GM19238 (cell line): ENCODE results near the gene CADPS2.

Experiments used
- DNase-seq: peaks from one replicate; pipeline ENCODE4 v3.0.0; 2011; ENCODE audit warnings: low spot score; ENCODE audit not compliant: insufficient read length

Gene CADPS2

GRCh38 chr7:122535086-122535485 lies 351.2 kb downstream of the CADPS2 start:
- no peak for DNase-seq

GRCh38 chr7:122532406-122533269 lies 353.6 kb downstream of the CADPS2 start:
- no peak for DNase-seq

GRCh38 chr7:122528879-122529481 lies 357.3 kb downstream of the CADPS2 start:
- DNase-seq = no peak

- DNase-seq = no peak
Measured at GRCh38 chr7:122525355-122525754, 360.9 kb downstream of the CADPS2 start.

- DNase-seq = no peak
Measured at GRCh38 chr7:122521767-122522166, 364.5 kb downstream of the CADPS2 start.

GRCh38 chr7:122520971-122521555 lies 365.2 kb downstream of the CADPS2 start:
- no peak for DNase-seq

GRCh38 chr7:122518488-122518887 lies 367.8 kb downstream of the CADPS2 start:
- DNase-seq = no peak

GRCh38 chr7:122517576-122517975 lies 368.7 kb downstream of the CADPS2 start:
- no peak for DNase-seq

- no peak for DNase-seq
Measured at GRCh38 chr7:122515404-122515803, 370.9 kb downstream of the CADPS2 start.

DNA sequence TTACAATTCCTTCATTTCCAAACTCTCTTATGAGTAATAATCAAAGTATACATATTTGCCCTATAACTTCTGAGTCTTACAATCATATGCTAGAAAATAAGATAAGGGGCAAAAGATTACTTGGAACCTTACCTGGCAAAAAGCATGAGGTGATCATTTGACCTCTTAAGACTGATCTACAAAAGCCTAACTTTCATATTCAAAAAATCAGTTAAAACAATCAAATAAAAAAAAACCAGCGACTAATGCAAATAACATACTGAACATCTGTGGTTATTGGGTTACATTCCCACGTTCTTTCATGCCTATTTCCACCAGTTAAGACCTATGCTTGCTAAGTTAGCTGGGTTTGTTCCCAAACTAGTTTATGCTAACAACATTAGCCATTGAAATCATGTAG lies 375.0 kb downstream of the CADPS2 start:
- no peak for DNase-seq

- DNase-seq = no peak
Measured at GRCh38 chr7:122507591-122507990, 378.7 kb downstream of the CADPS2 start.

- DNase-seq = no peak
Measured at GRCh38 chr7:122492007-122492406, 394.3 kb downstream of the CADPS2 start.

GRCh38 chr7:122488241-122488640 lies 398.0 kb downstream of the CADPS2 start:
- DNase-seq = no peak

DNA sequence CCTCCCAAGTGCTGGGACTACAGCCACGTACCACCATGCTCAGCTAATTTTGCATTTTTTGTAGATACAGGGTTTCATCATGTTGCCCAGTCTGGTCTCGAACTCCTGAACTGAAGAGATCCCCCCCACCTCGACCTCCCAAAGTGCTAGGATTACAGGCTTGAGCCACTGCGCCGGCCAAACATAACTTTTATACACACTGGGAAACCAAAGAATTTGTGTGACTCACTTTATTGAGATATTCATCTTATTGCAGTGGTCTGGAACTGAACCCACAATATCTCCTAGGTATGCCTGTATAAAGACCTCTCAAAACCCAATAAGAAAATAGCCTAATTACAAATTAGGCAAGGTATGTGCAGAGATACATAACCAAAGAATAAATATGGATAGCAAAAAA lies 399.1 kb downstream of the CADPS2 start:
- no peak for DNase-seq

GRCh38 chr7:122485856-122486255 lies 400.4 kb downstream of the CADPS2 start:
- no peak for DNase-seq

DNA sequence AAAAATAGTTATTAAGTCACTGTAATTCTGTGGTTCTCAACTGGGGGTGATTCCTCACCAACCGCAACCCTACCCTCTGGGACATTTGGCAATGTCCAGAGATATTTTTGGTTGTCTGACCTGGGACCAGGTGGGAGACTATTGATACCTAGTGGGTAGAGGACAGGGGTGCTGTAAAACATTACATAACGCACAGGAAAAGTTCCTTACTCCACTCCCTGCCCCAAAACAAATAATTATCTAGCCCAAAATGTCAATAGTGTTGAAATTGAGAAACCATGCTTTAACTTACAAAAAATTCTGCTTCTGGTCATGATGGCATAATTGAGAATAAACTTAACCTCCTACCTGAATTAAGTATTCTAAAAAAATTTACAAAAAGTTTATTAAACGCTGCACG lies 404.0 kb downstream of the CADPS2 start:
- no peak for DNase-seq

GRCh38 chr7:122470859-122471258 lies 415.4 kb downstream of the CADPS2 start:
- DNase-seq = no peak

DNA sequence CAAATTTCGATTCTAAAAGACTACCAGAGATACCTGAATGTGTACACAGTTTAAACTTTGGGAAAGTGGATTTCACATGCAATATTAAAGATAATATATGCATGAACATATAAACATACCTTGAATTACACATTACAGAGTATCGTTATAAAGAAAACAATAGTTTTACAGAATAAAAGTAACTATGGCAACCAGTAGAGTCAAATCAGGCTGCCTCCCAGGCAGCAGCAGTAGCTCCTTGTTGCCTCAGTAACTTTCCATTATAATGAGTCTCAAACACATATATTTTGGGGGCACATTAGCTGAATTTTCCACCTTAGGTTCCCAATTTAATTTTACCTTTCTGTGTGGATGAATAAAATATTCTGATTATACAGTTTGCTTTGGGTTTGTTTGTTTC lies 417.3 kb downstream of the CADPS2 start:
- DNase-seq = no peak

DNA sequence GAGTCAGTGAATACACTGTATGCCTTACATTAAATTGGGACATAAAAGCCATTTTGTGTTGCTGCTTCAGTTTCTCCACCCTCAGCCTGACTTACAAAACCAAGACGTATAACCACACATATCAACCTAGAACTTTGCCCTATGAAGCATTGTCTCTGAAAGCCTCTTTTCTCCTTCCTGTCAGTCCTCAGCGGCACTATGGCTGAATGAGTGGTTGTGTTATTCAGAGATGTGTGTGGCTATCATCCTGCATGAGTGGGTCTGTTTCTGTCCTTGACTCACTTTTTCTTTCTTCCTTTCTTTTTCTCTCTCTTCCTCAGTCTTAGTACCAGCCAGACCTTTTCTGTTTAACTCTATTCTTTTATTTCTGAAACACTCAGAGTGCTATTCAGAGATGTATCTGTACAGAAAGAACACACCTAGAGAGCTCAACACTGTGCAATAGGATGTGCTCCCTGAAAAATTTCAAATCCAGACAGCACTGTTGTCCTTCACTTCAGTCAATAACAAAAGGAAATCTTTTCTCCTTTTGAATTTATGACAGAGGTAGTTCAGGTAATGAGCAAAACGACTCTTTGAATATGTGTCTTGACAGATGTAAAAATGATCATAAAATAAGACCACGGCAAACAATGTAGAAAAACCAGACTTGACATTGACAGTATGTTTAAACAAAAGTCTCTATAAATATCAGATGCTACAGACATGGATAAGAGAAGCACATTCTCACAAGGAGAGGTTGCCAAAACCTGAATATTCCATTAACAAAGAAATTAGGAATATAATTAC lies 418.4 kb downstream of the CADPS2 start:
- no peak for DNase-seq

GRCh38 chr7:122465296-122465695 lies 421.0 kb downstream of the CADPS2 start:
- DNase-seq = no peak

GRCh38 chr7:122463631-122464030 lies 422.6 kb downstream of the CADPS2 start:
- no peak for DNase-seq

DNA sequence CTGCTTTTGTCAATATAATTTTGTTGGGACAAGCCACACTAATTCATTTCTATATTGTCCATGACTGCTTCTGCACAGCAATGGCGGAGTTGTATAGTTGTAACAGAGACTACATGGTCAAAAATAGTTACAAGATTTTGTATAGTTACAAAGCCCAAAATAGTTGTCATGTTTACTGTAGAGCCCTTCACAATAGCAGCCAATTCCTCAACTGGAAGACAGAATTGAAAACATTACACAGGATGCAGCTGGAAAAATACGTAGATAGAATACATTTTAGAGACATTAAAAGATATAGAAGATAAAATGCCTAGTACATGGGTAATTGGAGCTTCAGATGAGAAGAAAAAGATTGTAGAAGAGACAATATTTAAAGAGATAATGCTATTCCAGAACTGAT lies 425.3 kb downstream of the CADPS2 start:
- DNase-seq = no peak
